ENCODE measurements around the gene NEGR1. TPM values are rescaled to one million over a fixed set of nuclear protein-coding genes. Genes with fewer than 3 reads are reported as not detected.

The NEGR1 gene
- total and polyA plus RNA-seq, 9 of the 15 experiments (the other 6 are each of a cell fraction or from before 2014, with no cell fraction given) = not detected

DNA sequence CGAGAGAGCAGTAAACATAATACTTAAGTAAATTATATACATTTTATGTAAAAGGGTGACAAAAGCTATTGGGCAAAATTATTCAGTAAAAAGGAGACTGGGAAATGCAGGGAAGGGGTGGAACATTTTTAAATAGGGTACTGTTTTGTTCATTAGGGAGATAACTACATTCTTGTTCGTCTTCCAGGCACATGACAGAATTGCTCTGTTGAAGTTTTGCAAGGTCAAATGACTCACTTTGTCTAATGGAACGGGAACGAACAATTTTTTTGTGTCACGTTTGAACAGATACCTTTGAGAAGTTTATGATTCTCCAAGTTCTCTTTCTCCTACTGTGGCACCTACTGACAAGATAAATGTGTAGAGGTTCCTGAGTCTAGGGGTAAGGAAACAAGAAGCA lies 819.2 kb downstream of the NEGR1 start (continued):
- TF ChIP-seq, protein P1, sequence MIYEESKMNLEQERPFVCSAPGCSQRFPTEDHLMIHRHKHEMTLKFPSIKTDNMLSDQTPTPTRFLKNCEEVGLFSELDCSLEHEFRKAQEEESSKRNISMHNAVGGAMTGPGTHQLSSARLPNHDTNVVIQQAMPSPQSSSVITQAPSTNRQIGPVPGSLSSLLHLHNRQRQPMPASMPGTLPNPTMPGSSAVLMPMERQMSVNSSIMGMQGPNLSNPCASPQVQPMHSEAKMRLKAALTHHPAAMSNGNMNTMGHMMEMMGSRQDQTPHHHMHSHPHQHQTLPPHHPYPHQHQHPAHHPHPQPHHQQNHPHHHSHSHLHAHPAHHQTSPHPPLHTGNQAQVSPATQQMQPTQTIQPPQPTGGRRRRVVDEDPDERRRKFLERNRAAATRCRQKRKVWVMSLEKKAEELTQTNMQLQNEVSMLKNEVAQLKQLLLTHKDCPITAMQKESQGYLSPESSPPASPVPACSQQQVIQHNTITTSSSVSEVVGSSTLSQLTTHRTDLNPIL (CRISPR knock-in tag; IDR thresholded peaks at IDR 0.05) = no peak
- TF ChIP-seq ZNF347 (CRISPR knock-in tag; IDR thresholded peaks at IDR 0.05; ENCODE audit: low read depth) = no peak
- no peak for TF ChIP-seq RFX7 (CRISPR knock-in tag; IDR thresholded peaks at IDR 0.05)
- TF ChIP-seq SIX5 (IDR thresholded peaks at IDR 0.05; ENCODE audit: borderline replicate concordance in 1 of 2, insufficient read depth in 1 of 2, low read depth in 1 of 2, low read length in 2 of 2) = no peak
- no peak for TF ChIP-seq SOX6 (IDR thresholded peaks at IDR 0.05)
- TF ChIP-seq CBX8 (IDR thresholded peaks at IDR 0.05; ENCODE audit: borderline replicate concordance, extremely low read depth, low read depth, low read length, poor library complexity, severe bottlenecking) = no peak
- no peak for TF ChIP-seq SIN3A (IDR thresholded peaks at IDR 0.05; ENCODE audit: borderline replicate concordance in 2 of 2, control insufficient read depth in 1 of 2, low read depth in 2 of 2, low read length in 2 of 2)
- no peak for TF ChIP-seq BRD4 (IDR thresholded peaks at IDR 0.05)
- TF ChIP-seq ELF1 (tag; IDR thresholded peaks at IDR 0.05) = no peak
- TF ChIP-seq CREB1 (IDR thresholded peaks at IDR 0.05) = no peak
- TF ChIP-seq CREB1 (CRISPR knock-in tag; IDR thresholded peaks at IDR 0.05) = no peak
- no peak for TF ChIP-seq NEUROD1 (IDR thresholded peaks at IDR 0.05; ENCODE audit: borderline replicate concordance, low read depth, low read length, partially characterized antibody)
